Stromal cell of bone marrow (primary cell): ENCODE data around the gene COPG1.
A peak's percentile ranks its signal among the peaks of the same experiment; 100 is the strongest.

ENCODE experiments used
- DNase-seq: peaks from one replicate; pipeline ENCODE4 v3.0.0-alpha.2; 2012; ENCODE audit warnings: low read depth

The COPG1 gene

DNA sequence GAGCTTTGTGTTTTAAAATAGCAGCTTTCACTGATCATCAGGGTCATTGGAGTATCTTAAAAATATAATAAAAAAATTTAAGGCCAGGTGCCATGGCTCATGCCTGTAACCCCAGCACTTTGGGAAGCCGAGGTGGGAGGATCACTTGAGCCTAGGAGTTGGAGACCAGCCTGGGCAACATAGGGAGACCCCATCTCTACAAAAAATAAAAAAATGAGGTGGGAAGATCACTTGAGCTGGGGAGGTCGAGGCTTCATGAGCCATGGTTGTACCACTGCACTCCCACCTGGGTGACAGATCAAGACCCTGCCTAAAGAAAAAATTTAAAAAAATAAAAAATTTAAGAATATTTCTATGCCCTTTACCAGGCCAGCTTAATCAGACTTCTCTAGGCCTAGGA lies 30.8 kb downstream of the COPG1 start:
- DNase-seq = no peak

GRCh38 chr3:129281726-129282125 lies 32.3 kb downstream of the COPG1 start:
- DNase-seq = no peak

GRCh38 chr3:129282727-129283327 lies 33.4 kb downstream of the COPG1 start:
- no peak for DNase-seq

- no peak for DNase-seq
Observed at GRCh38 chr3:129286081-129286480, 36.7 kb downstream of the COPG1 start.

- no peak for DNase-seq
Observed at GRCh38 chr3:129288446-129288845, 39.0 kb downstream of the COPG1 start.

DNA sequence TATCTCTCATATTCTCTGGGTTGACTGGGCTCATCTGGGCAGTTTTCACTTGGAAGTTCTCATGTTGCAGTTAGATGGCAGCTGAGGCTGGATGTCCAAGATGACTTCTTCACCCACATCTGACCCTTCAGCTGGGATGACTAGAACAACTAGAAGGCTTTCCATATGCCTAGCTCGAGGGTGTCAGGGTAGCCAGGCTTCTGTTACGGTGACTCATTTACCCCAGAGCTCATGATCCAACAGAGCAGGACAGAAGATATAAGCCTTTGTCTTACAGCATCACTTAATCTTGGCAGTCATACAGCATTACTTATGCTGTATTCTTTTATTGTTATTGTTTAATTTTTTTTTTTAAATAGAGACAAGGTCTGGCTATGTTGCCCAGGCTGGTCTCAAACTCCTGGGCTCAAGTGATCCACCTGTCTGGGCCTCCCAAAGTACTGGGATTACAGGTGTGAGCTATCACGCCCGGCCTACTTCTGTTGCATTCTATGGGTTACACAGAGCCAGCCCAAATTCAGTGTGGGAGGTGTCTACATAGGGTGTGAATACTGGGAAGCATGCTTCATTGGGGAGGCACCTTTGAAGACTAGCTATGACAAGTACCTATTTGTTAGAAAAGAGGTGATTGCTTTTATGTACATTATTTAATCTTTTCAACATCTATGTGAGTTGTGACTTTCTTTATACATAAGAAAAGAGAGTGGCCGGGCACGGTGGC lies 40.0 kb downstream of the COPG1 start:
- peak; percentile 81 for DNase-seq

DNA sequence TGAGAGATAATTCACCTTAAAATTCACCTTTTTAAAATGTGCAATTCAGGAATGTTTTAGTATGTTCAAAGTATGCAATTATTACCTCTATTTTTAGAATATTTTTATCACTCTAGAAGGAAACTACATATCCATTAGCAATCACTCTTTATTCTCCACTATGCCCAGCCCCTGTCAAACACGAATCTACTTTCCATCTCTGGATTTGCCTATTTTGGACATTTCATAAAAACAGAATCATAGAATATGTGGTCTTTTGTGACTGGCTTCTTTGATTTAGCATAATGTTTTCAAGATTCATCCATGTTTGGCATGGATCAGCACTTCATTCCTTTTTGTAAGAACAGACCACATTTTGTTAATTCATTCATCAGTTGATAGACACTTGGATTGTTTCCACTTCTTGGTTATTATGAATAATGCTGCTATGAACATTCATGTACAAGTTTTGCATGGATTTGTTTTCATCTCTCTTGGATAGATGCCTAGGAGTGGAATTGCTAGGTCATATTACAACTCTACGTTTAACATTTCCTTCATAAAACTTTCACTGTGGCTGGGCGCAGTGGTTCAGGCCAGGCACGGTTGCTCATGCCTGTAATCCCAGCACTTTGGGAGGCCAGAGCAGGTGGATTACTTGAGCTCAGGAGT lies 42.0 kb downstream of the COPG1 start:
- DNase-seq = peak; percentile 64

GRCh38 chr3:129295286-129295685 lies 45.9 kb downstream of the COPG1 start:
- no peak for DNase-seq

GRCh38 chr3:129304146-129304961 lies 54.9 kb downstream of the COPG1 start:
- no peak for DNase-seq

- no peak for DNase-seq
Observed at GRCh38 chr3:129304962-129305222, 55.5 kb downstream of the COPG1 start.

DNA sequence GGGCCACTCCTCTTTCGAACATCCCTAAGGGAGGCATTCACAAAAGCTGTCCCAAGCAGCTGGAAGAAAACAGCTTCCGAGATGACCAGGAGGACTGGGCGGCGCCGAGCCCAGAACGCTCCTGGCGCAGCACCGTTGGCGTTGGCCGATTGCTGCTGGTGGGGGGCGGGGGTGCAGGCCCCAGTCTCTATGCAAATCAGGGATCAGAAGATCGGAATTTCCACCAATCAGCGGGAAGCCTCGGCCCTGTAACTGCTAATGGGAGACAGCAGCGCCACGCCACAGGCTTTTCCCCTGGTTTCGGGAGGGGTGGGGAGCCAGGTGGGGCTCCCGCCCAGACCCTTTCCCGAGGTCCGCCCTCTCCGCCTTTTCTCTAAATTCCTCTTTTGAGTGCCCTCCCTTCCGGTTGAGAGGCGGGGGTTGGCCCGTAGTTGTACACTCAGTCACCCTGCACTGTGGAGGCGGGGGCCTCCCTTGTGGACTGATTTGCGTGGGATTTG lies 56.2 kb downstream of the COPG1 start:
- peak; percentile 73 for DNase-seq

- DNase-seq = no peak
Observed at GRCh38 chr3:129308636-129309035, 59.2 kb downstream of the COPG1 start.

DNA sequence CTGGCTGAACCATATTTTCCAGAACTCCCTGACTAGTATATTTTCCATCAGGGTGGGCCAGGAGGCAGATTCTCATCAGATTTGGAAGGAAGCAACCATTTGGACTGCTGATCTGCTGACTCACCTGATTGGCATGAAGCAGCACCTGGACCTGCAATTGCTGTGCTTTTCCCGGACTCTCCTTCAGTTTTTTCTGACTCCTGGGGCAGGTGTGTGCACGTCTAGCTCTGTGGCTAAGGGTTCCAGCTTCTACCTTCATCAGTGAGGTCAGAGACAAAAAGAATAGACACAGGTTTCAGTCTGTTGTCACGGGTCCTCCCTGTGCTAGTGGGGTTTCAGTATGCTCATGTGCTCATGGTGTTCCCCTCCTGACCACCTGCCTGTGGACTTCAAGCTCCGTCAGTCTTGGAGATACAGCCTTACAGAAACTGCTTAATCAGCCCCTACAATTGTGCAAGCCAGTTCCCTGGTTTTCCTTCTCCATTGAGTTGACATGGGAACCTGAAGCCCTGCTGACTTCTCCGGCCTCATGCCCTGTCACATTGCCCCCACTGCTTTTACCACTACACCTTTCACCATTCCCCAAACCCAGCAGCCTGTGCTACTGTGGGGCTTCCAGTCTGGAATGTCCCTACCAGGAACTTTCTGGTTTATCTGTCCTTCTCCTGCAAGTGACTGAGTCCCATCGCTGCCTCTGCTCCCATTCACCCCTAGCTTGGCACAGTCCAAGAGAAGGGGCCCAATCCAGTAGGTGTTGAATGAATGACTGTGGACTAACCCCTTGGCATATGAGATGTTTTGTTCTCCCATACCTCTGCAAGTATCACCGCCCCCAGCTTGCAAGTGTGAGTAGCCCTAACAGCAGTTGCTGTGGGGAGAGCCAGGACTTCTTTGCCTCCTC lies 61.0 kb downstream of the COPG1 start:
- DNase-seq = no peak

DNA sequence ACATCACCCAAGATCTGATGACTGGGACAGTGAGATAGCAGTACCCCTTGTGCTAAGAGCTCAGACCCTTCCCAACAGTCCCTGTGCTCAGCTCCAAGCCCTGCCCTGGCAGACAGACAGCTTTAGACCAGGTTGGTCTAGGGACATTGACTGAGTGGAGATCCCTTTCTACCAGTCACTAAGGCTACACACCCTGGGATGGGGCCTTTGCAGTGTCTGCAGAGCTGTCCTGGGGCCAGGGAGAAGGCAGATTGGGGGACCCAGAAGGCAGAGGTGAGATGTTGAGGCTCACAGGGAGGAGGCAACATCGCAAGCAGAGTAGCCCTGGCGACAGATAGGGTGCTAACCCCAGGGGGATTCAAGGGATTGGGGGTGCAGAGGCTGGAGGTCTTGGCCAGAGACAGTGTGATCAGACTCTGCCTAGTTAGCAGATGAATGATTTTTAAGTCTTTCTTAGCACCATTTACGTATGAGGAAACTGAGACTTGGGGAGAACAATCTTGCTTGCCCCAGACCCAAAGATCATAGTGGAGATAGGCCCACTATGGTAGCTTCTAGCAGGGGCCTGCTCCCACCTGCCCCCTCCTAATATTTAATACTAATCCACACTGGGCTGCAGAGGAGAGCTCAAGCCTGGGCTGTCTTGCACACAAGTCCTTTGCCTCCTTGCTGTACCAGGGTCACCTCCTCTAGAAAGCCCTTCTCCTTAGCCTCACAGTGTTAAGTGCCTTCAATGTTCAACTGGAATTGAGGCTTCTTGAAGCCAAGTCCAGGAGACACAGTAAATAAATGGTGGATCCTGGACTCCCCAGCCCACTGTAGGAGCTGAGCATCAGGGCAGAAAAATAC lies 61.9 kb downstream of the COPG1 start:
- no peak for DNase-seq

- DNase-seq = no peak
Observed at GRCh38 chr3:129312021-129312639, 62.7 kb downstream of the COPG1 start.

DNA sequence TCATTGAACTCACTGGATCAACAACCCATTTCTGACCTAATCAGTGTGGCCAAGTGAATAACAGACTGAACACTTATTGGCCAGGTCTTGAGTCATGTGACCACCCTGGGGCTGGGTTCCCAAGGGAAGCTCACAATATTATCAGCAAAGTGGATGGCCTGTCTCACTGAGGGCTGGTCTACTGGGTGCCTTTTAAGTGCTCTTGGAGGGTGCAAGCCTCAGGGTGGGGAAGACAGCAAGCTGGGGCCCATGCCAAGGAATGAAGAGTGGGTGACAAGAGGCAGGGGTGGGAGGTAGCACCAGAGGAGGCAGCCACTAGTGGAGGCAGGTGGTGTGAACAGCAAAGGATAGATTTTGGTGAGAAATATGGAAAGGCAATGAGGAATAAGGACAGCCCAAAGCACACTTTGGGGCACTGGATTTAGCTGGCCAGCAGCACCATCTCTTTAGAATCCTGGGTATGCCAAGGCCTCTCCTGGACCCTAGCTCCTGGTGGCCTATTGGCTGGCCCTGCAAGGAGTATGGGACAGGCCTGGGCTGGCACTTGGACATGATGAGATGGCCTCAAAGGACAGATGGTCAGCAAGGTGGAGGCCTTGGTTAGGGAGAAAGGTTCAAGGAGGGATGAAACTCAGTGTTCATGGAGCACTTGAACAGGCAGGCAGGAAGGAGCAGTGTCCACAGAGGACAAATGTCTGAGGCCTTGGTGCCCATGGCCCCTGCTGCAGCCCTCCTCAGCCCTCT lies 63.4 kb downstream of the COPG1 start:
- DNase-seq = no peak

DNA sequence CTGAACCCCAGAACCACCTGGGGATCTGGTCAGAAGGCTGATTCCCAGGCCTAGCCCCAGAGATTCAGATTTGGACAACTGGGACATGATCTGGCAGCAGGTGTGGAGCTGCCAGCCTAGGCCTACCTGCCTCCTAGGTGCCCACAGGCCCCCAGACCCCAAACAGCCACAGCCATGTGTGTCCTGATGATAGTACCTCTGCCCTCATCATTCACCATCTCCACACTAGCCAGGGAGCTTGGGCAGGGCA lies 63.9 kb downstream of the COPG1 start:
- DNase-seq = no peak

DNA sequence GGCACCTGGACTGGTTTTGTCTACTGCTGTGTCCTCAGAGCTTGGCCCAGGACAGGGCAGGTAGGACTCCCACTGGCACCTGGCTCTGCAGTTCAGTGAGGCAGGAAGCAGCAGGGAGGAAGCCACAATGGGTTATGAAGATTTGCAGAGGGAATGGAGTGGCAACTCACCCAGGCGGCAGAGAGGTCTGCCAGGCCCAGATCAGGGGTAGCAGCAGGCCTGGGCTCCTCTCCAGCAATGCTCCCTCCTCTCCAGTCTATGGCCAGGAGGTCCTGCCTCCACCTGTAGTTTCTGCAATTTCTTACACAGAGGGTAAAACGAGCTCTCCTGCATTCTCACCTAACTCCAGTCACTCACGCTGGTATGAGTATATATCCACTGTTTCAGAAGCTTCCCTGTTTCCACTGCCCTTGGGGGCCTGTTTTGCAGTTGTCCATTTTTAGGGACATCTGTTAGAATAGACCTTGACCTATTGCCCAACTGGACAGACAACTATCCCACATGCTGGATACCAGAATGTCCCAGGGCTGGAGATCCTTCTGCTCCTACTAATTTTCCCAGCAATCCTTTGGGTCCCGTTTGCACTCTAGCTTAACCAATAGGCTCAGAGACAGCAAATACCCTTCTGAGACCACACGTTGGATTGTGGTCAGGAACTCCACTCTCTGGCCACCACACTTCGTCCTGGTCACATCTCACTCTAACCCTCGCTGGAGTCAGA lies 64.4 kb downstream of the COPG1 start:
- DNase-seq = no peak
